CD14-positive monocyte (primary cell): Measurements from ENCODE around the gene POLE2. TPM values are rescaled to one million over a fixed set of nuclear protein-coding genes. Genes with fewer than 3 reads are reported as not detected.

ENCODE experiments used
- DNase-seq, 3 donors: peaks; one replicate each; pipeline ENCODE4 v3.0.0-alpha.2; 2011 to 2022
- H2AFZ ChIP-seq: 2 replicates; pipeline ENCODE4 v1.6.0; 2012; ENCODE audit warnings: mild to moderate bottlenecking, low read depth, low read length, inconsistent platforms; ENCODE audit not compliant: insufficient read depth, poor library complexity, severe bottlenecking
- H3K27ac ChIP-seq, 2 donors: 1 replicate in 1 of 2; 2 replicates in 1 of 2; pipeline ENCODE4 v1.5.1; 2012 to 2013; ENCODE audit warnings: low read length in 2 of 2, control low read depth in 1 of 2, inconsistent platforms in 1 of 2, low read depth in 1 of 2, mild to moderate bottlenecking in 1 of 2
- H3K27me3 ChIP-seq, 2 donors: one replicate each; pipeline versions ENCODE4 v1.6.0 to v1.6.1; 2011 to 2013; ENCODE audit warnings: low read length in 2 of 2; ENCODE audit not compliant: control insufficient read depth in 2 of 2, insufficient read depth in 2 of 2
- H3K36me3 ChIP-seq, 2 donors: replicated peaks in 1 of 2; 1 replicate in 1 of 2; 2 replicates in 1 of 2; pipeline versions ENCODE4 v1.5.1 to v1.6.1; 2012 to 2013; ENCODE audit warnings: low read length in 2 of 2, control low read depth in 1 of 2, inconsistent platforms in 1 of 2, mild to moderate bottlenecking in 1 of 2; ENCODE audit not compliant: insufficient read depth in 2 of 2, control insufficient read depth in 1 of 2
- H3K4me1 ChIP-seq, 2 donors: 1 replicate in 1 of 2; 2 replicates in 1 of 2; pipeline versions ENCODE4 v1.5.1 to v1.6.1; 2012 to 2013; ENCODE audit warnings: low read length in 2 of 2, control low read depth in 1 of 2, inconsistent platforms in 1 of 2, mild to moderate bottlenecking in 1 of 2, moderate library complexity in 1 of 2; ENCODE audit not compliant: insufficient read depth in 2 of 2, control insufficient read depth in 1 of 2
- H3K4me2 ChIP-seq: replicated peaks from 2 replicates; pipeline ENCODE3; 2012; ENCODE audit warnings: low read length, moderate library complexity, mild to moderate bottlenecking; ENCODE audit not compliant: poor library complexity, severe bottlenecking; ENCODE audit errors: extremely low read depth
- H3K4me3 ChIP-seq, 3 experiments: fragments of 200-600 bp in 1 of 3; sonication (generic) in 1 of 3; replicated peaks in 1 of 3; 1 replicate in 2 of 3; 2 replicates in 1 of 3; pipeline ENCODE4 v1.5.1; 2011 to 2013; ENCODE audit warnings: low read length in 3 of 3, mild to moderate bottlenecking in 3 of 3, control low read depth in 2 of 3, low read depth in 2 of 3, inconsistent platforms in 1 of 3, moderate library complexity in 1 of 3
- H3K79me2 ChIP-seq: 2 replicates; pipeline ENCODE4 v1.6.0; 2012; ENCODE audit warnings: mild to moderate bottlenecking, control low read depth, inconsistent platforms, low read length, moderate library complexity; ENCODE audit not compliant: insufficient read depth
- H3K9ac ChIP-seq: 2 replicates; pipeline ENCODE4 v1.6.0; 2017; ENCODE audit warnings: low read length, mild to moderate bottlenecking; ENCODE audit not compliant: insufficient read depth, poor library complexity, severe bottlenecking
- H3K9me3 ChIP-seq, 2 donors: replicated peaks in 1 of 2; 1 replicate in 1 of 2; 2 replicates in 1 of 2; pipeline versions ENCODE4 v1.5.1 to v1.6.1; 2012 to 2013; ENCODE audit warnings: low read length in 2 of 2, control low read depth in 1 of 2; ENCODE audit not compliant: control insufficient read depth in 1 of 2, insufficient read depth in 1 of 2
- H4K20me1 ChIP-seq: 2 replicates; pipeline ENCODE4 v1.6.0; 2012; ENCODE audit warnings: mild to moderate bottlenecking, low read length, control low read depth, moderate library complexity; ENCODE audit not compliant: insufficient read depth
- H3K27ac Mint-ChIP-seq, 7 donors: one replicate each; pipeline ENCODE4 v1.8.0; 2020; ENCODE audit warnings: mild to moderate bottlenecking in 7 of 7, mixed read lengths in 7 of 7, moderate library complexity in 6 of 7, inconsistent platforms in 2 of 7
- H3K27me3 Mint-ChIP-seq, 3 donors: one replicate each; pipeline ENCODE4 v1.8.0; 2021 to 2022; ENCODE audit warnings: low read depth in 3 of 3, mild to moderate bottlenecking in 3 of 3, mixed read lengths in 3 of 3, moderate library complexity in 3 of 3, inconsistent platforms in 1 of 3
- H3K36me3 Mint-ChIP-seq, 2 donors: one replicate each; pipeline ENCODE4 v1.8.0; 2020; ENCODE audit warnings: mixed read lengths in 2 of 2, inconsistent platforms in 1 of 2, mild to moderate bottlenecking in 1 of 2
- H3K4me1 Mint-ChIP-seq: one replicate; pipeline ENCODE4 v1.8.0; 2020; ENCODE audit warnings: mild to moderate bottlenecking, mixed read lengths
- H3K4me3 Mint-ChIP-seq, 2 donors: one replicate each; pipeline ENCODE4 v1.8.0; 2020; ENCODE audit warnings: mild to moderate bottlenecking in 2 of 2, mixed read lengths in 2 of 2, moderate library complexity in 1 of 2
- H3K9me3 Mint-ChIP-seq, 7 donors: one replicate each; pipeline ENCODE4 v1.8.0; 2020 to 2022; ENCODE audit warnings: mixed read lengths in 7 of 7, mild to moderate bottlenecking in 6 of 7, moderate library complexity in 6 of 7, inconsistent platforms in 2 of 7
- WGBS: methylation state at CpG from one replicate; pipeline ENCODE4 v1.1.5; 2013; ENCODE audit warnings: missing lambda C conversion rate; ENCODE audit not compliant: insufficient coverage; 5-methylcytosine and 5-hydroxymethylcytosine counted together
- intact Hi-C, 2 donors: fragments of 100-400 bp; cut with micrococcal nuclease; formaldehyde crosslinking; loops; one replicate each; pipeline versions ENCODE4 v1.15.0 to v1.15.1; 2023
- polyA plus RNA-seq, 3 donors: library from polyadenylated mRNA; depleted of rRNA in 1 of 3; unstranded in 2 of 3; stranded (reverse) in 1 of 3; fragments of 300-500 nt in 2 of 3; fragments of >200 nt in 1 of 3; fragmentation: Illumina TruSeq in 2 of 3; gene quantifications; 1 replicate in 2 of 3; 2 replicates in 1 of 3; pipeline ENCODE4 v1.2.3, GENCODE V29; 2012 to 2021
- TF ChIP-seq, protein P1 (sequence below): fragments of 200-600 bp; IDR thresholded peaks from one replicate; pipeline ENCODE4 v1.8.0; 2022; ENCODE audit warnings: antibody characterized with exemption, mild to moderate bottlenecking

POLE2 gene
- polyA plus RNA-seq, 3 donors = 0.18 to 0.57 (median 0.47) TPM

DNA sequence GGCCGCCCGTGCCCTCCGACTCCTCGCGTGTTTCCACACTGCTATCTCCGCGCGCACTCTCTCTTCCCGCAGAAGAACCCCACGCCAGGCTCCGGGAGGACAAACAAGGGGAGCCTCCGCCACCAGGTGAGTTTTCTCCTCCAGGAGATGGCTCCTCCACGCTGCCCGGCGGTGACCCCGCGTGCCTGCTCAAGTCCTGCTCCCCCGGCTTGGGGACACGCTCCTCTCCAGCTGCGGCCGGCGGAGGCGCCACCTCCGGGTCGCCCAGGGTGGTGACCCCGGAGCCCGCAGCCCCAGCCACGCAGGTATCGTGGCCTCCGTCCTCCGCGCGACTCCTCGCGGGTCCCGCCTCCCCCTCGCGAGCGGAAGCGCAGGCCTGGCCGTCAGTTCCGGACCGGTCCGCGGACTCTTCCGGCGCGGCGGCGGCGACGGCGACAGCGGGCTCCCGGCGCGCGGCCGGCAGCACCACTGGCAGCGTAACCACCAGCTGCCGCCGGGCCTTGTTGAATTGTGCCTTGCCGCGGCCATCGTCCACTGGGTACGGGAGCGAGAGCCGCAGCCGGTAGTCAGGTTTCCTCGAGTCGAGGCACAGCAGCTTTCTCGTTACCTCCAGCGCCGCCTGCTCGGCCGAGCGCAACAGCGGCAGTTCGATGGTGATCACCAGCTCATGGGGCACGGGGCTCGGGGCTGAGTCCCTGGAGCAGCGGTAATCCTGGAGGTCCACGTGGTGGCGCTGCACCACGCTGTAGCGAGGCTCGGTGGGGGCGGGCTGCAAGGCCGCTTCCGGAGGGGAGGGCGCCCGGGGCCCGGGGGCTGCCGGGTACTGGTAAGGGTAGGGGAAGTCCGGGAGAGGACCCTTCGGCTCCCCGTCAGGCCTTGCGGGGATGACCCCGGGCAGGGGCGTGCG lies 54.1 kb downstream of the POLE2 start:
- H3K4me1 ChIP-seq = peaks cover 27 to 42% of the 10 kb centered on the region in 2 donors
- H3K27ac ChIP-seq = peak overlapping the region; percentile 91 to 95
- Mint-ChIP-seq H3K27ac (peak overlapping the region; percentile 88 to 95 (median 93)), H3K4me1 (peaks cover 51% of the 10 kb centered on the region), H3K9me3 (no peaks in the 10 kb centered on the region), H3K36me3 (peaks cover 13 to 19% of the 10 kb centered on the region in 2 donors), H3K27me3 (peaks cover 0 to 6% (median 0%) of the 10 kb centered on the region in 3 donors), H3K4me3 (peak overlapping the region; percentile 98 to 99)
- intact Hi-C loops = loop anchor here (2.0 to 10.0 kb wide), 3 partner anchors 37 to 131 kb away; partner anchors contain the start of genes KLHDC1 (in 1 of the 2), KLHDC2 (in 1 of the 2) and LRR1 (in 1 of the 2)
- H3K27me3 ChIP-seq = no peaks in the 10 kb centered on the region
- H3K9me3 ChIP-seq = no peaks in the 10 kb centered on the region
- peak overlapping the region; percentile 72 to 97 (median 92) for H3K4me3 ChIP-seq
- under 1% methylated on average over 100 of the region's 101 CpGs for WGBS
- peak overlapping the region; percentile 90 for H3K9ac ChIP-seq
- H3K4me2 ChIP-seq = peak overlapping the region; percentile 98
- peak; percentile 85 to 90 (median 87) for DNase-seq
- peak overlapping the region; percentile 100 for H2AFZ ChIP-seq
- H3K79me2 ChIP-seq = peaks cover 79% of the 10 kb centered on the region
- TF ChIP-seq, protein P1, sequence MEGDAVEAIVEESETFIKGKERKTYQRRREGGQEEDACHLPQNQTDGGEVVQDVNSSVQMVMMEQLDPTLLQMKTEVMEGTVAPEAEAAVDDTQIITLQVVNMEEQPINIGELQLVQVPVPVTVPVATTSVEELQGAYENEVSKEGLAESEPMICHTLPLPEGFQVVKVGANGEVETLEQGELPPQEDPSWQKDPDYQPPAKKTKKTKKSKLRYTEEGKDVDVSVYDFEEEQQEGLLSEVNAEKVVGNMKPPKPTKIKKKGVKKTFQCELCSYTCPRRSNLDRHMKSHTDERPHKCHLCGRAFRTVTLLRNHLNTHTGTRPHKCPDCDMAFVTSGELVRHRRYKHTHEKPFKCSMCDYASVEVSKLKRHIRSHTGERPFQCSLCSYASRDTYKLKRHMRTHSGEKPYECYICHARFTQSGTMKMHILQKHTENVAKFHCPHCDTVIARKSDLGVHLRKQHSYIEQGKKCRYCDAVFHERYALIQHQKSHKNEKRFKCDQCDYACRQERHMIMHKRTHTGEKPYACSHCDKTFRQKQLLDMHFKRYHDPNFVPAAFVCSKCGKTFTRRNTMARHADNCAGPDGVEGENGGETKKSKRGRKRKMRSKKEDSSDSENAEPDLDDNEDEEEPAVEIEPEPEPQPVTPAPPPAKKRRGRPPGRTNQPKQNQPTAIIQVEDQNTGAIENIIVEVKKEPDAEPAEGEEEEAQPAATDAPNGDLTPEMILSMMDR = peak; percentile 93
- peaks cover 24% of the 10 kb centered on the region for H4K20me1 ChIP-seq
- H3K36me3 ChIP-seq = peaks cover 2 to 8% of the 10 kb centered on the region in 2 donors

DNA sequence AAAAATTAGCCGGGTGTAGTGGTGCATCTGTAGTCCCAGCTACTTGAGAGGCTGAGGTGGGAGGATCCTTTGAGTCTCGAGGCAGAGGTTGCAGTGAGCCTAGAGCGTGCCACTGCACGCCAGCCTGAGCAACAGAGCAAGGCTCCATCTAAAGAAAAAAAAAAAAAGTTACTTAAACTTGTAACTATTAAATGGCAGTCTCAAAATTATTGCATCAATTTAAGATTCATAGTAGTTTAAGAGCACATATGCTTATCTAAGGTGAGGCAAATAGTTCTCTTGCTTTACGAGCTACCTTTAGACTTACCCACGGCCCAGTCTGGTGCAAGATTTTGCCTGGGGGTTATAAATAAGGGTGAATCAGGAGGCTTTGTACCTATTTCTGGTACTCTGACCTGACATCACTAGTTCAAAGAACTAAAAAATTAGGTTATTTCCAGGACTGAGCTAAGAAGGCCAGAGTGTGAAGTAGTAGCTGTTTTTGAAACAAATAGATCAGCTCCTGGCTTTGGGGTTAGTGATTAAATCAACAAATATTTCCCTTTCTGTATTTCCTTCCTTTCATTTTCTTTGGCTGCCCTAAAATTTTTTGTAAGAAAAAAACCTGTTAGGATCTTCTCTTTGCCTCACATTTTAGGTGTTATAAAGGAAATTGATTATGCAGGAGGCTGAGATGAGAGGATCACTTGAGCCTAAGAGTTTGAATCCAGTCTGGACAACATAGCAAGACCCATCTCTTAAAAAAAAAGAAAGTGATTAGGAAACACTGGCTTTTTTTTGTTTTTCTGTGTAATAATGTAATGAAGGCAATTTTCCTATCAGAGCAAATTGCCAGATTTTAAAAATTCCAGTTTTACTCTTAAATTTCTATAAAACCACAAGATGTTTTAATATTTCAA lies 63.8 kb downstream of the POLE2 start:
- H3K4me2 ChIP-seq = peak overlapping the region; percentile 18
- no peak overlapping the region for H3K9ac ChIP-seq
- peak overlapping the region in 1 of 2 donors; percentile 55 for H3K27ac ChIP-seq
- no peaks in the 10 kb centered on the region for H3K27me3 ChIP-seq
- peaks cover 29 to 44% of the 10 kb centered on the region in 2 donors for H3K4me1 ChIP-seq
- H3K36me3 Mint-ChIP-seq = peaks cover 12 to 25% of the 10 kb centered on the region in 2 donors
- intact Hi-C loops = loop anchor here (5.0 kb wide), 2 partner anchors 37 to 143 kb away; partner anchors contain the start of genes RPS29 (in 2 of the 2) and KLHDC2 (in 1 of the 2)
- H3K4me3 Mint-ChIP-seq = no peak overlapping the region
- H4K20me1 ChIP-seq = peaks cover 46% of the 10 kb centered on the region
- peaks cover 40% of the 10 kb centered on the region for H3K4me1 Mint-ChIP-seq
- H3K9me3 Mint-ChIP-seq = peaks cover 0 to 2% (median 0%) of the 10 kb centered on the region in 7 donors
- WGBS = no CpG with 5 or more reads among the region's 6 CpGs
- TF ChIP-seq, protein P1 = no peak
- H3K36me3 ChIP-seq = no peaks in the 10 kb centered on the region
- no peak overlapping the region for H3K4me3 ChIP-seq
- DNase-seq = no peak
- H3K27ac Mint-ChIP-seq = peak overlapping the region in 2 of 7 donors; percentile 41 to 57
- H3K9me3 ChIP-seq = no peaks in the 10 kb centered on the region
- H2AFZ ChIP-seq = no peak overlapping the region
- peaks cover 70% of the 10 kb centered on the region for H3K79me2 ChIP-seq
- H3K27me3 Mint-ChIP-seq = peaks cover 0 to 2% (median 0%) of the 10 kb centered on the region in 3 donors
